H1 (cell line): Measurements from ENCODE around the gene ATXN2. TPM values are rescaled to one million over a fixed set of nuclear protein-coding genes. Genes with fewer than 3 reads are reported as not detected.
"Not testable (repeated sequence)": the region's sequence is repeated elsewhere in the genome, so short reads cannot be mapped to it uniquely, and the experiment has no call there.

ENCODE experiments used
- CTCF ChIA-PET: fragments of 300-600 bp; sonication (Branson Sonifier 250); formaldehyde crosslinking; loops from one replicate; lab custom pipeline; 2021; ENCODE audit not compliant: partially characterized antibody; lab: Charles Lee
- POLR2A ChIA-PET: fragments of 300-600 bp; sonication (Branson Sonifier 250); formaldehyde crosslinking; loops from one replicate; lab custom pipeline; 2021; ENCODE audit warnings: inconsistent platforms; ENCODE audit not compliant: partially characterized antibody; lab: Charles Lee
- DNase-seq, 2 experiments: peaks; one replicate each; pipeline versions ENCODE4 v3.0.0 to v3.0.0-alpha.2; 2010 to 2022; ENCODE audit warnings: low spot score in 2 of 2, low read depth in 1 of 2, mixed read lengths in 1 of 2
- FAIRE-seq: peaks from 2 replicates; lab custom pipeline; 2011; peaks lifted over from hg19 to GRCh38; lab: Jason Lieb, UNC
- H2AFZ ChIP-seq: 2 replicates; pipeline ENCODE4 v1.8.1; 2012; ENCODE audit warnings: low read length, inconsistent platforms
- H2AK5ac ChIP-seq: 2 replicates; pipeline ENCODE4 v1.6.1; 2013; ENCODE audit warnings: low read depth, low read length
- H2BK120ac ChIP-seq: replicated peaks from 2 replicates; pipeline ENCODE3; 2013; ENCODE audit warnings: low read depth, low read length, inconsistent platforms
- H2BK12ac ChIP-seq: 2 replicates; pipeline ENCODE4 v1.6.1; 2013; ENCODE audit warnings: low read depth, low read length
- H2BK15ac ChIP-seq: 2 replicates; pipeline ENCODE4 v1.6.1; 2013; ENCODE audit warnings: low read length
- H2BK20ac ChIP-seq: 2 replicates; pipeline ENCODE4 v1.6.1; 2013; ENCODE audit warnings: low read length
- H2BK5ac ChIP-seq: 2 replicates; pipeline ENCODE4 v1.6.1; 2013; ENCODE audit warnings: low read depth, low read length
- H3K14ac ChIP-seq: 2 replicates; pipeline ENCODE4 v1.6.1; 2013; ENCODE audit warnings: inconsistent platforms; ENCODE audit not compliant: insufficient read length
- H3K18ac ChIP-seq: 2 replicates; pipeline ENCODE4 v1.6.1; 2013; ENCODE audit warnings: low read length; ENCODE audit errors: extremely low read depth
- H3K23ac ChIP-seq: 2 replicates; pipeline ENCODE4 v1.6.1; 2013; ENCODE audit warnings: inconsistent platforms; ENCODE audit not compliant: insufficient read length
- H3K23me2 ChIP-seq: 2 replicates; pipeline ENCODE4 v1.6.1; 2013; ENCODE audit warnings: low read depth, low read length
- H3K27ac ChIP-seq: 2 replicates; pipeline ENCODE4 v1.6.1; 2011; ENCODE audit warnings: low read depth, low read length, inconsistent platforms
- H3K27me3 ChIP-seq, 4 experiments: replicated peaks in 1 of 4; 1 replicate in 1 of 4; 2 replicates in 3 of 4; pipeline versions ENCODE4 v1.6.1 to v1.8.1; 2011 to 2013; ENCODE audit warnings: low read length in 3 of 4, mild to moderate bottlenecking in 3 of 4, inconsistent platforms in 2 of 4, mixed read lengths in 2 of 4, moderate library complexity in 1 of 4; ENCODE audit not compliant: control insufficient read depth in 3 of 4, insufficient read depth in 3 of 4; ENCODE audit errors: extremely low read depth in 1 of 4
- H3K36me3 ChIP-seq, 4 experiments: 2 replicates each; pipeline versions ENCODE4 v1.6.1 to v1.8.1; 2011 to 2013; ENCODE audit warnings: mild to moderate bottlenecking in 4 of 4, low read length in 3 of 4, moderate library complexity in 2 of 4, control low read depth in 1 of 4, inconsistent platforms in 1 of 4; ENCODE audit not compliant: insufficient read depth in 4 of 4, control insufficient read depth in 2 of 4
- H3K4ac ChIP-seq: replicated peaks from 2 replicates; pipeline ENCODE3; 2013; ENCODE audit warnings: low read length, low read depth, mixed read lengths, inconsistent platforms; ENCODE audit not compliant: insufficient read length
- H3K4me1 ChIP-seq, 4 experiments: replicated peaks in 1 of 4; 1 replicate in 1 of 4; 2 replicates in 3 of 4; pipeline versions ENCODE4 v1.6.1 to v1.8.1; 2011 to 2013; ENCODE audit warnings: low read length in 3 of 4, inconsistent platforms in 2 of 4, mixed read lengths in 1 of 4; ENCODE audit not compliant: insufficient read depth in 4 of 4, control insufficient read depth in 3 of 4
- H3K4me2 ChIP-seq, 2 experiments: 2 replicates each; pipeline versions ENCODE4 v1.6.1 to v1.8.1; 2011 to 2013; ENCODE audit warnings: low read depth in 2 of 2, low read length in 2 of 2, control low read depth in 1 of 2, inconsistent platforms in 1 of 2, mild to moderate bottlenecking in 1 of 2; ENCODE audit not compliant: insufficient read depth in 1 of 2
- H3K4me3 ChIP-seq, 4 experiments: fragments of 200-600, 300-600 bp in 1 of 4; sonication (generic), shearing (Covaris generic), sonication (Bioruptor Twin) in 1 of 4; 2 replicates each; pipeline versions ENCODE4 v1.5.1 to v1.8.1; 2011 to 2016; ENCODE audit warnings: low read length in 4 of 4, low read depth in 3 of 4, control low read depth in 2 of 4, inconsistent platforms in 2 of 4, mild to moderate bottlenecking in 2 of 4, mixed read lengths in 1 of 4, moderate library complexity in 1 of 4; ENCODE audit not compliant: insufficient read depth in 2 of 4; ENCODE audit errors: extremely low read depth in 1 of 4
- H3K56ac ChIP-seq: replicated peaks from 2 replicates; pipeline ENCODE3; 2013; ENCODE audit warnings: low read depth, mild to moderate bottlenecking, mixed read lengths, low read length, inconsistent platforms; ENCODE audit not compliant: insufficient read length
- H3K79me1 ChIP-seq: 2 replicates; pipeline ENCODE4 v1.6.1; 2013; ENCODE audit warnings: low read depth, low read length, control low read depth
- H3K79me2 ChIP-seq, 2 experiments: 2 replicates each; pipeline versions ENCODE4 v1.6.1 to v1.8.1; 2012 to 2013; ENCODE audit warnings: low read length in 2 of 2, mild to moderate bottlenecking in 2 of 2, inconsistent platforms in 1 of 2; ENCODE audit not compliant: insufficient read depth in 2 of 2, control insufficient read depth in 1 of 2
- H3K9ac ChIP-seq, 4 experiments: replicated peaks in 1 of 4; 1 replicate in 1 of 4; 2 replicates in 3 of 4; pipeline versions ENCODE4 v1.6.1 to v1.8.1; 2011 to 2013; ENCODE audit warnings: low read depth in 3 of 4, low read length in 3 of 4, control low read depth in 2 of 4, mild to moderate bottlenecking in 2 of 4, moderate library complexity in 2 of 4, inconsistent platforms in 1 of 4; ENCODE audit errors: extremely low read depth in 1 of 4
- H3K9me3 ChIP-seq, 2 experiments: 2 replicates each; pipeline versions ENCODE4 v1.6.1 to v1.8.1; 2012 to 2013; ENCODE audit warnings: mild to moderate bottlenecking in 2 of 2, moderate library complexity in 2 of 2, control low read depth in 1 of 2, inconsistent platforms in 1 of 2, low read depth in 1 of 2, low read length in 1 of 2, mixed read lengths in 1 of 2; ENCODE audit not compliant: insufficient read depth in 2 of 2
- H4K20me1 ChIP-seq, 2 experiments: replicated peaks in 1 of 2; 2 replicates each; pipeline versions ENCODE3 to v1.8.1; 2011 to 2013; ENCODE audit warnings: inconsistent platforms in 2 of 2, low read length in 2 of 2, mild to moderate bottlenecking in 1 of 2; ENCODE audit not compliant: insufficient read depth in 2 of 2, control insufficient read depth in 1 of 2
- H4K5ac ChIP-seq: 2 replicates; pipeline ENCODE4 v1.6.1; 2013; ENCODE audit warnings: low read length, low read depth, mixed read lengths, inconsistent platforms; ENCODE audit not compliant: insufficient read length
- H4K8ac ChIP-seq: 2 replicates; pipeline ENCODE4 v1.8.0; 2013; ENCODE audit warnings: mild to moderate bottlenecking, moderate library complexity, low read length, inconsistent platforms; ENCODE audit not compliant: insufficient read depth; ENCODE audit errors: extremely low read depth
- H4K91ac ChIP-seq: replicated peaks from 2 replicates; pipeline ENCODE3; 2013; ENCODE audit warnings: low read length, mixed read lengths, inconsistent platforms; ENCODE audit not compliant: insufficient read length
- WGBS, 2 experiments: shearing (Covaris generic) in 1 of 2; methylation state at CpG; one replicate each; pipeline versions ENCODE4 v1.1.6 to v1.1.7; 2013 to 2015; ENCODE audit warnings: low lambda C conversion rate in 2 of 2, mixed read lengths in 2 of 2, inconsistent platforms in 1 of 2, low coverage in 1 of 2, missing lambda C conversion rate in 1 of 2; ENCODE audit not compliant: insufficient replicate concordance in 2 of 2, insufficient coverage in 1 of 2, insufficient read length in 1 of 2; ENCODE audit errors: extremely low coverage in 1 of 2, missing lambda C conversion rate in 1 of 2; 5-methylcytosine and 5-hydroxymethylcytosine counted together
- polyA plus RNA-seq, 7 experiments: library from polyadenylated mRNA; depleted of rRNA in 3 of 7; stranded (reverse) in 5 of 7; unstranded in 2 of 7; fragments of >200 nt in 5 of 7; fragments of 200-250 nt in 2 of 7; gene quantifications; 1 replicate in 5 of 7; 2 replicates in 1 of 7; 4 replicates in 1 of 7; pipeline versions ENCODE4 v1.2.1 to v1.2.3, GENCODE V29; 2011 to 2013; ENCODE audit warnings: missing spikeins in 2 of 7, mixed read lengths in 2 of 7
- total RNA-seq: library from RNA; stranded (reverse); fragmentation: NEBNext Ultra II Directional; extraction: Animal tissue kit (Norgen Biotek cat#: 25700); gene quantifications from 2 replicates; pipeline ENCODE4 v1.2.1, GENCODE V29; 2021

The ATXN2 gene
- total and polyA plus RNA-seq, 2 of the 8 experiments (the other 6 are each of a cell fraction or from before 2014, with no cell fraction given), result 46.6 to 80.7 TPM

DNA sequence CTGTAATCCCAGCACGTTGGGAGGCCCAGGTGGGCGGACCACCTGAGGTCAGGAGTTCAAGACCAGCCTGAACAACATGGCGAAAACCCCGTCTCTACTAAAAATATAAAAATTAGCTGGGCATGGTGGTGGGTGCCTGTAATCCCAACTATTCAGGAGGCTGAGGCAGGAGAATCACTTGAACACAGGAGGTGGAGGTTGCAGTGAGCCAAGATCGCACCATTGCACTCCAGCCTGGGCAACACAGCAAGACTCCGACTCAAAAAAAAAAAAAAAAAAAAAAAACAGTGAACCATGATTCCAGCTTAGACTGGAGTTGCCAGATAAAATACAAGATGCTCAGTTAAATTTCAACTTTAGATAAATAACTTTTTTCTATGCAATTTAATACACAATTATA lies 15.6 kb downstream of the ATXN2 start:
- H3K27ac ChIP-seq, H3K4me2 ChIP-seq, CTCF ChIA-PET, H3K9me3 ChIP-seq, H3K56ac ChIP-seq, FAIRE-seq, H2BK15ac ChIP-seq, H4K91ac ChIP-seq, H3K18ac ChIP-seq, H3K4me3 ChIP-seq, H3K9ac ChIP-seq, H4K8ac ChIP-seq, H2BK20ac ChIP-seq, H2BK5ac ChIP-seq, H3K23me2 ChIP-seq, H2AK5ac ChIP-seq, H3K79me1 ChIP-seq, H2AFZ ChIP-seq, H3K23ac ChIP-seq, H3K27me3 ChIP-seq, H3K4me1 ChIP-seq, H4K20me1 ChIP-seq, H2BK12ac ChIP-seq, H3K14ac ChIP-seq, H2BK120ac ChIP-seq, DNase-seq, H3K36me3 ChIP-seq, H3K4ac ChIP-seq, H4K5ac ChIP-seq: not testable (repeated sequence)
- POLR2A ChIA-PET, result interaction anchor here (0.7 to 1.2 kb wide), 3 partner anchors 9 to 14 kb away, joined by 3 to 5 read pairs (median 5); no protein-coding TSS in a partner anchor
- peaks cover 16 to 92% of the 10 kb centered on the region in 2 experiments for H3K79me2 ChIP-seq
- 92% methylated on average over 5 of the region's 6 CpGs; no CpG with 5 or more reads in 1 of the 2 experiments for WGBS, 2 experiments
